Astrocyte (in vitro differentiated cells and primary cell): ENCODE measurements around the gene SH3BP5. TPM values are rescaled to one million over a fixed set of nuclear protein-coding genes. Genes with fewer than 3 reads are reported as not detected.

Experiments
- DNase-seq: peaks from one replicate; pipeline ENCODE4 v3.0.0-alpha.2; 2010; ENCODE audit warnings: low read depth
- FAIRE-seq: peaks from 2 replicates; lab custom pipeline; 2011; peaks lifted over from hg19 to GRCh38; lab: Jason Lieb, UNC
- H2AFZ ChIP-seq: 2 replicates; pipeline ENCODE4 v1.6.0; 2012; ENCODE audit warnings: low read depth, low read length, inconsistent platforms
- H3K27ac ChIP-seq: 2 replicates; pipeline ENCODE4 v1.5.1; 2011; ENCODE audit warnings: low read depth, low read length, inconsistent platforms
- H3K27me3 ChIP-seq: 2 replicates; pipeline ENCODE4 v1.6.0; 2011; ENCODE audit warnings: low read length, inconsistent platforms; ENCODE audit not compliant: insufficient read depth
- H3K36me3 ChIP-seq: 2 replicates; pipeline ENCODE4 v1.5.1; 2011; ENCODE audit warnings: low read length, inconsistent platforms; ENCODE audit not compliant: insufficient read depth
- H3K4me1 ChIP-seq: 2 replicates; pipeline ENCODE4 v1.5.1; 2011; ENCODE audit warnings: low read length, inconsistent platforms; ENCODE audit not compliant: insufficient read depth
- H3K4me2 ChIP-seq: 2 replicates; pipeline ENCODE4 v1.6.0; 2012; ENCODE audit warnings: low read length, inconsistent platforms
- H3K4me3 ChIP-seq: 2 replicates; pipeline ENCODE4 v1.5.1; 2011; ENCODE audit warnings: low read depth, mild to moderate bottlenecking, low read length, inconsistent platforms; ENCODE audit not compliant: insufficient read depth
- H3K79me2 ChIP-seq: 2 replicates; pipeline ENCODE4 v1.6.0; 2012; ENCODE audit warnings: mild to moderate bottlenecking, low read length, inconsistent platforms; ENCODE audit not compliant: insufficient read depth
- H3K9ac ChIP-seq: 2 replicates; pipeline ENCODE4 v1.6.0; 2012; ENCODE audit warnings: mild to moderate bottlenecking, low read length, inconsistent platforms
- H3K9me3 ChIP-seq: 2 replicates; pipeline ENCODE4 v1.5.1; 2012; ENCODE audit warnings: low read depth, mild to moderate bottlenecking, low read length, inconsistent platforms; ENCODE audit not compliant: insufficient read depth
- H4K20me1 ChIP-seq: 2 replicates; pipeline ENCODE4 v1.6.0; 2012; ENCODE audit warnings: low read length, inconsistent platforms; ENCODE audit not compliant: insufficient read depth
- H3K27ac Mint-ChIP-seq: one replicate; pipeline ENCODE4 v1.8.0; 2021; ENCODE audit warnings: mild to moderate bottlenecking, mixed read lengths; ENCODE audit not compliant: unreplicated experiment
- H3K27me3 Mint-ChIP-seq: one replicate; pipeline ENCODE4 v1.8.0; 2021; ENCODE audit warnings: low read depth, mixed read lengths; ENCODE audit not compliant: unreplicated experiment
- H3K36me3 Mint-ChIP-seq: one replicate; pipeline ENCODE4 v1.8.0; 2021; ENCODE audit warnings: low read depth, mixed read lengths; ENCODE audit not compliant: unreplicated experiment
- H3K4me1 Mint-ChIP-seq: one replicate; pipeline ENCODE4 v1.8.0; 2021; ENCODE audit warnings: low read depth, mixed read lengths; ENCODE audit not compliant: unreplicated experiment
- H3K4me3 Mint-ChIP-seq: one replicate; pipeline ENCODE4 v1.8.0; 2021; ENCODE audit warnings: mild to moderate bottlenecking, moderate library complexity, mixed read lengths; ENCODE audit not compliant: unreplicated experiment
- H3K9me3 Mint-ChIP-seq: one replicate; pipeline ENCODE4 v1.8.0; 2021; ENCODE audit warnings: mild to moderate bottlenecking, mixed read lengths; ENCODE audit not compliant: unreplicated experiment
- CTCF ChIP-seq: IDR thresholded peaks from 2 replicates; pipeline ENCODE4 v1.5.1; 2011; ENCODE audit warnings: low read depth, mild to moderate bottlenecking, inconsistent platforms, low read length, moderate library complexity; ENCODE audit not compliant: insufficient read depth
- EZH2 ChIP-seq: IDR thresholded peaks from 2 replicates; pipeline ENCODE4 v1.6.1; 2012; ENCODE audit warnings: mild to moderate bottlenecking, low read length, inconsistent platforms; ENCODE audit not compliant: insufficient read depth
- total RNA-seq: library from RNA; stranded (reverse); gene quantifications from 2 replicates; pipeline ENCODE4 v1.2.1, GENCODE V29; 2021

SH3BP5 gene
- total RNA-seq, 1 donor from 2014 or later = 25.2 TPM

GRCh38 chr3:15305359-15305844 lies 27.0 kb downstream of the SH3BP5 start:
- H3K27me3 Mint-ChIP-seq = no peaks in the 10 kb centered on the region
- peak overlapping the region; percentile 15 for H3K4me3 Mint-ChIP-seq
- Histone ChIP-seq H3K9me3 (no peaks in the 10 kb centered on the region), H4K20me1 (no peaks in the 10 kb centered on the region), H3K27ac (no peak overlapping the region), H3K4me2 (peak overlapping the region; percentile 22), H3K9ac (no peak overlapping the region), H3K27me3 (no peaks in the 10 kb centered on the region), H2AFZ (no peak overlapping the region), H3K79me2 (peaks cover 37% of the 10 kb centered on the region), H3K4me3 (no peak overlapping the region), H3K36me3 (peaks cover 3% of the 10 kb centered on the region), H3K4me1 (peaks cover 24% of the 10 kb centered on the region)
- TF ChIP-seq CTCF (peak; percentile 23), EZH2 (no peak)
- H3K4me1 Mint-ChIP-seq = peaks cover 28% of the 10 kb centered on the region
- H3K36me3 Mint-ChIP-seq = peaks cover 35% of the 10 kb centered on the region
- H3K9me3 Mint-ChIP-seq = peaks cover 5% of the 10 kb centered on the region
- peak overlapping the region; percentile 50 for H3K27ac Mint-ChIP-seq
- DNase-seq = peak; percentile 77
- no peak for FAIRE-seq

GRCh38 chr3:15303728-15304127 lies 28.7 kb downstream of the SH3BP5 start:
- Histone ChIP-seq H3K4me2 (no peak overlapping the region), H2AFZ (no peak overlapping the region), H3K27me3 (no peaks in the 10 kb centered on the region), H3K4me1 (peaks cover 13% of the 10 kb centered on the region), H3K79me2 (peaks cover 38% of the 10 kb centered on the region), H3K9ac (no peak overlapping the region), H3K9me3 (no peaks in the 10 kb centered on the region), H3K4me3 (no peak overlapping the region), H3K36me3 (peaks cover 3% of the 10 kb centered on the region), H3K27ac (no peak overlapping the region), H4K20me1 (peaks cover 6% of the 10 kb centered on the region)
- Mint-ChIP-seq H3K4me3 (no peak overlapping the region), H3K9me3 (peaks cover 5% of the 10 kb centered on the region), H3K4me1 (peaks cover 13% of the 10 kb centered on the region), H3K36me3 (peaks cover 37% of the 10 kb centered on the region), H3K27ac (no peak overlapping the region), H3K27me3 (no peaks in the 10 kb centered on the region)
- FAIRE-seq = no peak
- TF ChIP-seq EZH2 = no peak
- TF ChIP-seq CTCF = no peak
- no peak for DNase-seq

GRCh38 chr3:15303216-15303615 lies 29.2 kb downstream of the SH3BP5 start:
- Histone ChIP-seq H3K79me2 (peaks cover 38% of the 10 kb centered on the region), H3K4me1 (peaks cover 13% of the 10 kb centered on the region), H4K20me1 (peaks cover 11% of the 10 kb centered on the region), H3K4me2 (no peak overlapping the region), H2AFZ (no peak overlapping the region), H3K9me3 (no peaks in the 10 kb centered on the region), H3K4me3 (no peak overlapping the region), H3K9ac (no peak overlapping the region), H3K36me3 (peaks cover 3% of the 10 kb centered on the region), H3K27me3 (no peaks in the 10 kb centered on the region), H3K27ac (no peak overlapping the region)
- DNase-seq = no peak
- Mint-ChIP-seq H3K36me3 (peaks cover 37% of the 10 kb centered on the region), H3K4me1 (peaks cover 10% of the 10 kb centered on the region), H3K27ac (no peak overlapping the region), H3K9me3 (peaks cover 5% of the 10 kb centered on the region), H3K27me3 (no peaks in the 10 kb centered on the region), H3K4me3 (no peak overlapping the region)
- FAIRE-seq = no peak
- no peak for TF ChIP-seq EZH2
